Measurements from ENCODE around the gene CHCHD3.

GRCh38 chr7:133051066-133051465 lies 30.8 kb downstream of the CHCHD3 start:
- TF ChIP-seq CTCF (tag by site-specific recombination; IDR thresholded peaks at IDR 0.05): 0 out of 2 replicates have a peak, but pooled peaks have one; percentile 9
- no peak for TF ChIP-seq ZNF48 (tag by site-specific recombination; IDR thresholded peaks at IDR 0.05)
